Esophagus (tissue), 2 donors: ENCODE results near the gene PRUNE1. TPM values are rescaled to one million over a fixed set of nuclear protein-coding genes. Genes with fewer than 3 reads are reported as not detected.

Experiments
- H3K27ac ChIP-seq, 2 donors: one replicate each; pipeline ENCODE4 v1.5.1; 2013; ENCODE audit warnings: low read depth in 2 of 2, mild to moderate bottlenecking in 2 of 2, inconsistent platforms in 1 of 2, low read length in 1 of 2, moderate library complexity in 1 of 2
- H3K27me3 ChIP-seq, 2 donors: one replicate each; pipeline ENCODE4 v1.6.1; 2013; ENCODE audit warnings: low read length in 2 of 2, control low read depth in 1 of 2, mild to moderate bottlenecking in 1 of 2; ENCODE audit not compliant: insufficient read depth in 2 of 2, control insufficient read depth in 1 of 2
- H3K36me3 ChIP-seq, 2 donors: one replicate each; pipeline ENCODE4 v1.6.1; 2013; ENCODE audit warnings: low read length in 1 of 2; ENCODE audit not compliant: control insufficient read depth in 2 of 2, insufficient read depth in 2 of 2
- H3K4me1 ChIP-seq, 2 donors: one replicate each; pipeline ENCODE4 v1.6.1; 2013; ENCODE audit warnings: low read length in 1 of 2; ENCODE audit not compliant: control insufficient read depth in 2 of 2, insufficient read depth in 2 of 2
- H3K4me3 ChIP-seq, 2 donors: one replicate each; pipeline ENCODE4 v1.5.1; 2013; ENCODE audit warnings: low read length in 2 of 2, mild to moderate bottlenecking in 2 of 2, low read depth in 1 of 2, moderate library complexity in 1 of 2
- H3K9me3 ChIP-seq, 2 donors: one replicate each; pipeline ENCODE4 v1.6.1; 2013; ENCODE audit warnings: mild to moderate bottlenecking in 2 of 2, low read depth in 1 of 2, low read length in 1 of 2, moderate library complexity in 1 of 2; ENCODE audit not compliant: control insufficient read depth in 2 of 2, insufficient read depth in 1 of 2
- WGBS, 2 donors: extraction: QIAGEN DNeasy Blood & Tissue Kit; methylation state at CpG; one replicate each; pipeline ENCODE4 v1.1.7; 2013; 5-methylcytosine and 5-hydroxymethylcytosine counted together
- polyA plus RNA-seq, 2 donors: library from polyadenylated mRNA; stranded (reverse); fragments of 200-250 nt; gene quantifications; one replicate each; pipeline ENCODE4 v1.2.3, GENCODE V29; 2013
- donor health status: healthy with polysubstance abuse.
- donor health status: Bipolar disorder and iron deficiency.

The PRUNE1 gene
- polyA plus RNA-seq, 2 donors = 7.2 to 10.1 TPM

DNA sequence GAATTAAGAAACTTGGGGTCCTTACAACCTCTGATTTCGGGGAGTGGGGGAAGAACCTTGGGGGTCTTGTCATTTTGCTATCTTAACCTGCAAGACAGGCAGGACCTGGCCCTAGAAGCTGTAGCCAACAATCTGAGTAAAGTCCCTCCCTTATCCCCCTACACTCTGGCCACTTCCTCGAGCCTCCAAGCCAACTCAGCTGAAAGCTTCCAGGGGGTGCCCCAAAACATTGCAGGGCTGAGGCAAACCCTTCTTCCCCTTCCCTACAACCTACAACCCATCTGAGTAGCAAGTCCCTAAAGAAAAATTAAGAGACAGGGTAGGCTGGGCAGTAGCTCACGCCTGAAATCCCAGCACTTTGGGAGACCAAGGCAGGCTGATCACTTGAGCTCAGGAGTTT, 38.6 kb upstream of the PRUNE1 start:
- 80 to 83% methylated on average over 3 of the region's 3 CpGs for WGBS, 2 donors
- peaks cover 17 to 20% of the 10 kb centered on the region in 2 donors for H3K4me1 ChIP-seq
- no peaks in the 10 kb centered on the region for H3K27me3 ChIP-seq
- H3K9me3 ChIP-seq = no peaks in the 10 kb centered on the region
- peaks cover 26 to 36% of the 10 kb centered on the region in 2 donors for H3K36me3 ChIP-seq
- no peak overlapping the region for H3K4me3 ChIP-seq
- H3K27ac ChIP-seq = no peak overlapping the region

DNA sequence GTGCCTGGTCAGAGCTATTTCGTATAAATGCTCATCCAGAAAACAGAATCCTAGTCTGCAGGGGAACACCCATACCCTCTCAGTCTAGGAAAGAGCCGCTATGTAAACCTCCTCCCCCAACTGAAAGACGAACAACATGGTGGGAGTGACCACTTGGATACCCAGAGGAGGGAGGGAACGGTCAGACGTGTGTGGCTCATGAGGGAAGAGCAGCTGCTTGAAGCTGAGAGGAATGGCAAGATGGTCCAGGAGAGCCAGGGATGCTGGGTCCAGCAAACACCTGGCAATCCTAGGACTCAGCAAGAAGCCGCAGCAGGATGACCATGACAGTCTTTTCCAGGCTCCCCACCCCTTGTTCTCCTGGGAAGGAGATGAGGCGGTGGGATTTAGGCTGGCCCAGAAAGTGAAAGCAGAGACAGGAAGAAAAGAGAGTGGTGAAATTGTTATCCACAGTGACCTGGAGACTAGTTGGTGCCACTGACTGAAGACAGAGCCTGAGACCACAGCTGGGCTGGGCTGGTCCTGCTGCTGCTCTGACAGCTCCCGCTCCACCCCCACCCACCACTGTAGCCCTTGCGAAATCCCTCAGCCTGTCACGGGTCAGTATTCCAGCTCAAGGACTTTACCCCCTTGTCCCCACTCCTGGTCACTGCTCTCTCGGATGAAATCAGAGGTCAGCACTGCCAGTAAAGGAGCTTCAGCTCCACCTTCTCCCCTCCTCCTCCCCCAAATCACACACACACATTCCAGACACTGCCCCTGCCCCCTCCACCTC, 37.3 kb upstream of the PRUNE1 start:
- H3K4me3 ChIP-seq = no peak overlapping the region
- H3K9me3 ChIP-seq = no peaks in the 10 kb centered on the region
- 52 to 66% methylated on average over 11 of the region's 11 CpGs for WGBS, 2 donors
- peak overlapping the region; percentile 63 to 64 for H3K27ac ChIP-seq
- H3K36me3 ChIP-seq = peaks cover 21 to 27% of the 10 kb centered on the region in 2 donors
- H3K27me3 ChIP-seq = no peaks in the 10 kb centered on the region
- H3K4me1 ChIP-seq = peaks cover 17 to 20% of the 10 kb centered on the region in 2 donors

DNA sequence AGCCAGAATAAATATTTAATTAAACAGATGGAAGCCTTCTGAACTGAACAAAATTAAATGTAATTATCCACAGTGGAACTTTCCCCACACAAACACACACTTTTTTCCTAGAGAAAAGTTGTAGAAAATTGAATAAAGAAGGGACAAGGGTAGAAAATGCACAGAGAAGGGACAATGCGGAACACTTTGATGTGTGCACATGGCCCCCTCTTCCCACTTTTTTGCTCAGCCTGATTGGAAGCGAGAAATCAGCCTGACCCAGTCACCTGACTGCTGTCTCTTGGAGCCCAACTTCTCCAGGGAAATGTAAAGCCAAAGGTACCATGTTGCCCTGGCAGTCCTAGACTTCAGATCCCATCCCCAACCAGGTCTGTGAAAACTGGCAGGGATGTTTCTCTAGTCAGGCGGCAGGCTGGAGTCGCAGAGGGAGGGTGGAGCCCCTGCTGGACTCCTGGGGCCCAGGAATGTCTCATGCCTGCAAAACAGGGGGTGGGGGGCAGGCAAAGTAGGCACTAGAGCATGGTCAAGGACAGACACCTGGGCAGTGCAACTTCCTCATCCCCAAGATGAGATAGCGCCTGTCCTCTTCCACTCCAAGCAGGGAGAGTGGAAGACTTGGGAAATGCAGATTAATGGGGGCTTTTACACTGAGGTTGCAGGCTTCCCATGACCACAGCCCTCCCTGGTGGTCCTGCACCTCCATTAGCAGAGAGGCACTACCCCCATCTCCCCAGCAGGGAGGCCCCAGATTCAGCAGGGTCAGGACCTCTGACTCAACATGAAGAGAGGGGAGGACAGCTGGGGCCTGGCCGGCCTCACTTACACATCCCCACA, 36.4 kb upstream of the PRUNE1 start:
- H3K27me3 ChIP-seq = no peaks in the 10 kb centered on the region
- H3K9me3 ChIP-seq = no peaks in the 10 kb centered on the region
- no peak overlapping the region for H3K4me3 ChIP-seq
- peaks cover 17 to 20% of the 10 kb centered on the region in 2 donors for H3K4me1 ChIP-seq
- H3K27ac ChIP-seq = peak overlapping the region; percentile 44 to 63
- H3K36me3 ChIP-seq = peaks cover 13 to 19% of the 10 kb centered on the region in 2 donors
- WGBS, 2 donors = 68 to 78% methylated on average over 6 of the region's 6 CpGs

DNA sequence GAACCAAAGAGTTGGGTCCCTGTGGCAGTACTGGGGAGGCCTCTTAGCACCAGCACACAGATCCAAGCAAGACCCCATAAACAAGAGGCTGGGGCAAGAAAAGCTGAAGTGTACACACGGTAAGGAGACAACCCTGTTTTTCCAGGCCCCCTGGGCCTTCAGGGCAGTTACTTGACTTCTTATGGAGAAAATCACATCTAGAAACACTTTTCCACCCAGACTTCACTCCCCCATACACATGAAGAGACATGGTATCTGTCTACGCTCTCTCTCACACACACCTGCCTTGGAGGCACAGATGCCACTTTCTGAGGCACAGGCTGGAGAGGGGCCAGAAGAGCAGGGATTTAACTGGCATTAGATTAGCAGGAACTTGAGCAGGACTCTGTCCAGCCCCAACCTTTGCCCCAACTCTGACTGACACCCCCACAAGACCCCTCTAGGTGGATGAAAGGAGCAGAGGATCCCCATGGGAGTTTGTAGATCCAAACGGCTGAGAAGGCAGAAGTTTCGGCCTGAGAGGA, 35.8 kb upstream of the PRUNE1 start:
- Histone ChIP-seq H3K4me3 (no peak overlapping the region), H3K9me3 (no peaks in the 10 kb centered on the region), H3K4me1 (peaks cover 17 to 23% of the 10 kb centered on the region in 2 donors), H3K27me3 (no peaks in the 10 kb centered on the region), H3K27ac (peak overlapping the region; percentile 19 to 63), H3K36me3 (peaks cover 8 to 12% of the 10 kb centered on the region in 2 donors)
- 56 to 57% methylated on average over 4 of the region's 4 CpGs for WGBS, 2 donors

DNA sequence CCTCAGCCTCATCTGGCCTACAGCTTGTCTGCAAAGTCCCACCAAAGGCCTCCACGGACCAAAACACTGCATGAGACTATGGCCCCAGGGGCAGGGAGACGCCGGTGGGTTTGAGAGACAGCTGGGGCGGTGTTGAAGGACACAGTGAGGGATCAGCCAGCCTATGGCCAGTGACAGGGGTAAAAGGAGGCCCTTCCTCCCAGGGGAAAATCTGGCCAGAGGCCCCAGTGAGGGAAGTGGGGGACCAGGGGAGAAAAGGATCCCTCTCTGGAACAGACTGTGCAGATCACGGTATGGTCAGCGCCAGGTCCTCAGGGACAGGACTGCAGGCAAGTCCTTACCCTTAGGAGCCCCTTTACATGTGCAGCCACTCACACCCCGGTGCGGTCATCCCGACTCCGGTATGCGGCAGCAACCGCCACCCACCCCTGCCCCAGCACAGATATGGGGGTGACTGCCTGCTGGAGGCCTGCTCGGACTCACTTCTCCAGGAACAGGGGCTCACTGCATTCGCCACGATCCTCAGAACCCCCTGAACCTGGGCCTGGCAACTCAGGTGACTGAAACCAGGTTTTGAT, 34.9 kb upstream of the PRUNE1 start:
- 12 to 17% methylated on average over 15 of the region's 15 CpGs for WGBS, 2 donors
- Histone ChIP-seq H3K27me3 (no peaks in the 10 kb centered on the region), H3K9me3 (no peaks in the 10 kb centered on the region), H3K36me3 (peaks cover 0 to 4% of the 10 kb centered on the region in 2 donors), H3K27ac (peak overlapping the region; percentile 93 to 94), H3K4me3 (peak overlapping the region; percentile 80 to 91), H3K4me1 (peaks cover 17 to 24% of the 10 kb centered on the region in 2 donors)

DNA sequence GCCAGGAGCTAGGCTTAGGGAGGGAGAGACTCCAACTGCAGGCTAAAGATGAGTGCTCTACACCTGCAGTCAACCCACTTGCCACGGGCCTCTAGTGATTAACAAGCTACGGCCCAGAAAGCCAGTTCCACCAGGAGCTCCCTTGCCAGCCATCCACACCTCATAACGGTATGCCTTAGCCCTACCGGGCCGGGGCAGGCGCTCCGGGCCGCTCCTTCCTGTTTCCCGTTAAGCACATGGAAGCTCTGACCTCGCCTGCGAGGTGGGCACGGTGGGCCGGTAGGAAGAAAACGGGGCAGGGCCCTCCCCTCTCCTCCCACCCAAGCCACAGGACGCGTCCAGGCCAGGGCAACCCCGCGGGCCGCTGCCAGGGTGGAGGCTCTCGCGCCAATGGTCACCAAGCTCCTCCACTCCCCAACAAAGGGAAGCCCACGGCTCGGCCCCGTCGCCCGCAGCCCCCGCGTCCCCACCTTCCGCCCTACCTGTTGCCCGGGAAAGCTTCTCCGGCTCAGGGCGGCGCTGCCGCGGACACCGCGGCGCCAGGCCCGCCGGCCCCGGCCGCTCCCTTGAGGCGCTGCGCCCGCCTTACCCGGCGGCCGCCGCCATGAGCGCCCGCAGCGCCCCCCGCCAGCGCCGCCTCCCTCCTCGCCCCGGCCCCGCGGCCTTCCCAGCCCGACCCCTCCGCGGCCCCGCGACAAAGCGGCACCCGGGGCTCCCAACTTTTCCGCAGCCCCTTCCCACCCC, 34.2 kb upstream of the PRUNE1 start:
- H3K4me3 ChIP-seq = peak overlapping the region; percentile 80 to 91
- H3K9me3 ChIP-seq = no peaks in the 10 kb centered on the region
- no peaks in the 10 kb centered on the region for H3K36me3 ChIP-seq
- peaks cover 17 to 24% of the 10 kb centered on the region in 2 donors for H3K4me1 ChIP-seq
- 1% methylated on average over 62 to 67 of the region's 67 CpGs for WGBS, 2 donors
- no peaks in the 10 kb centered on the region for H3K27me3 ChIP-seq
- H3K27ac ChIP-seq = peak overlapping the region; percentile 93 to 94

DNA sequence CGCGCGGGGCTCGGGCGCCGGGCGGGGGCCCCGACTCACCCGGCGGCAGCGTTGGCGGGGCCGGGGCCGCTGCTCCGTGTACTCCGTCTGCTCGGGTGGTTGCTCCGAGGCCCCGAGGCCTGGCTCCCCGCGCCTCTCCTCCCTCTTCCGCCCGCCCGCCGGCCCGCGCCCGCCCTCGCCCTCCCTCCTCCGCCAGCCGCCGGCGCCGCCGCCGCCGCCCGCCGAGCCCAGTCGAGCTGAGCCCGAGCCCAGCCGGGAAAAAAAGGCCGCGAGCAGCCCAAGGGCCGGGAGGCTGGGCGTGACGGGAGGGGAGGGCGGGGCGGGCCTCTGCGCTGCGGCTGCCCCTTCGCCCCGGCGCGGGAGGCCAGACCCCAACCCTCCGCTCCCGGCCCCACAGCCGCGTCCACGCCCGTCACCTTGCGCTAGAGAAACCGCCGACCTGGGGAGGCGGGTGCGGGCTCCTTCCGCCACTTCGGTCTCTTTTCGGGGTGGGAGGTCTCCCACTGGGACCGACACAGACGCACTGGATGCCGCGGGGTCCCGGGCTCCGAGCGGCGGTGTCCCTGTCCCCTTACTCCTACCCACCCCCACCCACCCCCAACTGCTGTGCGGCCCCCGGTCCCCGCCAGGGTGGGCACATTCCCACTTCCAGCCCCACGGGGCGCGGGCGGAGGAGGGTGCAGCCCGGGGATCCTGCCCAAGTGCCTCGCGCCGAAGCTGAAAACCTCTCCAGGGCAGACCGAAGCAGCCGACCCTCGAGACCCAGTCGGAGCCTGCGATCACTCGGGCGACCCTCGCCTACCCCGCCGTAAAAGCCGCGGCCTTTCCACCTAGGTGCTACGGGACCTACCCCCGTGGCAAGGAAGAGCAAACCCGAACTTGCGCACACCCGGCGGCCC, 33.4 kb upstream of the PRUNE1 start, which contains the start of gene CERS2:
TSS of gene CERS2 (minus strand) at position 256 of the 899 bp plus-strand sequence. CDS start 5,745 bp downstream, outside the sequence.
- no peaks in the 10 kb centered on the region for H3K36me3 ChIP-seq
- no peaks in the 10 kb centered on the region for H3K27me3 ChIP-seq
- H3K27ac ChIP-seq = peak within 1 kb of the TSS; percentile 93 to 94
- no peaks in the 10 kb centered on the region for H3K9me3 ChIP-seq
- peaks cover 17 to 29% of the 10 kb centered on the region in 2 donors for H3K4me1 ChIP-seq
- peak within 1 kb of the TSS; percentile 80 to 91 for H3K4me3 ChIP-seq
- 6 to 12% methylated on average over 72 to 106 of the region's 106 CpGs for WGBS, 2 donors

DNA sequence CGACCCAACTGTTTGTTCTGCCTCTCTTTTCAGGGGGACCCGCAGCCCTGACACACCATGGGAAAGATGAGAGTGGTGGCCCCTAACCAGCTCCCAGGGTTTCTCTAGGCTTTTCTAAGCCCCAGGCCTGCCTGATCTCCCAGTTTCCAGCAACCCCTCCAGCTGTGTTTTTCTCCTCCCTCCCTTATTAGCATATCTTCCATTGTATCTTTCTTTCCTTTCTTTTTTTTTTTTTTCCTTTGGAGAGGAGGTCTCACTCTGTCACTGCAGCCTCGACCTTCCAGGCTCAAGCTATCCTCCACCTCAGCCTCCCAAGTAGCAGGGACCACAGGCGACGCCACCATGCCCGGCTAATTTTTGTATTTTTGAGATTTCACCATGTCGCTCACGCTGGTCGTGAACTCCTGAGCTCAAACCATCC, 31.8 kb upstream of the PRUNE1 start:
- H3K27me3 ChIP-seq = no peaks in the 10 kb centered on the region
- no peak overlapping the region for H3K4me3 ChIP-seq
- no peaks in the 10 kb centered on the region for H3K36me3 ChIP-seq
- 93 to 94% methylated on average over 9 of the region's 9 CpGs for WGBS, 2 donors
- no peaks in the 10 kb centered on the region for H3K9me3 ChIP-seq
- H3K27ac ChIP-seq = peak overlapping the region in 1 of 2 donors; percentile 13
- H3K4me1 ChIP-seq = peaks cover 17 to 24% of the 10 kb centered on the region in 2 donors
